Fibroblast of pulmonary artery (primary cell): ENCODE data around the gene RIMBP2.
"Not testable (repeated sequence)": the region's sequence is repeated elsewhere in the genome, so short reads cannot be mapped to it uniquely, and the experiment has no call there.

Source experiments
- DNase-seq: peaks from one replicate; pipeline ENCODE4 v3.0.0-alpha.2; 2010; ENCODE audit warnings: low read depth
- H3K4me3 ChIP-seq: replicated peaks from 2 replicates; pipeline ENCODE4 v1.5.1; 2011; ENCODE audit warnings: low read depth, mild to moderate bottlenecking, control low read depth, low read length, moderate library complexity
- TF ChIP-seq, protein P1 (sequence below): IDR thresholded peaks from 2 replicates; pipeline ENCODE4 v1.5.1; 2011; ENCODE audit warnings: mild to moderate bottlenecking, control low read depth, low read length, inconsistent platforms; ENCODE audit errors: missing control alignments

Gene RIMBP2

GRCh38 chr12:130761537-130762318 is 45.6 kb upstream of the RIMBP2 start:
- H3K4me3 ChIP-seq, result no peak overlapping the region
- TF ChIP-seq, protein P1, sequence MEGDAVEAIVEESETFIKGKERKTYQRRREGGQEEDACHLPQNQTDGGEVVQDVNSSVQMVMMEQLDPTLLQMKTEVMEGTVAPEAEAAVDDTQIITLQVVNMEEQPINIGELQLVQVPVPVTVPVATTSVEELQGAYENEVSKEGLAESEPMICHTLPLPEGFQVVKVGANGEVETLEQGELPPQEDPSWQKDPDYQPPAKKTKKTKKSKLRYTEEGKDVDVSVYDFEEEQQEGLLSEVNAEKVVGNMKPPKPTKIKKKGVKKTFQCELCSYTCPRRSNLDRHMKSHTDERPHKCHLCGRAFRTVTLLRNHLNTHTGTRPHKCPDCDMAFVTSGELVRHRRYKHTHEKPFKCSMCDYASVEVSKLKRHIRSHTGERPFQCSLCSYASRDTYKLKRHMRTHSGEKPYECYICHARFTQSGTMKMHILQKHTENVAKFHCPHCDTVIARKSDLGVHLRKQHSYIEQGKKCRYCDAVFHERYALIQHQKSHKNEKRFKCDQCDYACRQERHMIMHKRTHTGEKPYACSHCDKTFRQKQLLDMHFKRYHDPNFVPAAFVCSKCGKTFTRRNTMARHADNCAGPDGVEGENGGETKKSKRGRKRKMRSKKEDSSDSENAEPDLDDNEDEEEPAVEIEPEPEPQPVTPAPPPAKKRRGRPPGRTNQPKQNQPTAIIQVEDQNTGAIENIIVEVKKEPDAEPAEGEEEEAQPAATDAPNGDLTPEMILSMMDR, result peak; percentile 43
- peak; percentile 52 for DNase-seq

DNA sequence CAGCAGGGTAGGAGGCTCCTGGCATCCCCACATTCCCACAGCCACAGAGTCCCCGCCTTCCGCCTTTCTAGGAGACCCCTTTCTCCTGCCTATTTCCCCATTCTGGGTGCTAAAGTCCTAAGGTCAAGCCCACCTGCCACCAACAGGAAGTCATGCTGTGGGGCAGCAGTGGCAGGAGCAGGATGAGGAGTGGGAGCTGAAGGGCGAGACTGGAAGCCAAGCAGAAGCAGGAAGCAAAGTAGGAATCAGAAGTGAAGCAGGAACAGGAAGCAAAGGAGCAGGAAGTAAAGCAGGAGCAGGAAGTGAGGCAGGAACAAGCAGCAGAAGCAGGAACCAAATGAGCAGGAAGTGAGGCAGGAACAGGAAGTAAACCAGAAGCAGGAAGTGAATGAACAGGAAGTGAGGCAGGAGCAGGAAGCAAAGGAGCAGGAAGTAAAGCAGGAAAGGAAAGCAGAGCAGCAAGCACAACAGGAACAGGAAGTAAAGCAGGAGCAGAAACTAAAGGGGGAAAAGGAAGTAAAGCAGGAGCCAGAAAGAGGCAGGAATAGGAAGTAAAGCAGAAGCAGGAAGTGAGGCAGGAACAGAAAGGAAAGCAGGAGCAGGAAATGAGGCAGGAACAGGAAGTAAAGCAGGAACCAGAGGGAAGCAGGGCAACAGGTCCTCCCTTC is 38.3 kb upstream of the RIMBP2 start:
- no peak for DNase-seq
- no peak overlapping the region for H3K4me3 ChIP-seq
- TF ChIP-seq, protein P1, result no peak

GRCh38 chr12:130752692-130753230 is 36.7 kb upstream of the RIMBP2 start:
- TF ChIP-seq, protein P1, result no peak
- DNase-seq, result no peak
- no peak overlapping the region for H3K4me3 ChIP-seq

GRCh38 chr12:130752037-130752436 is 35.9 kb upstream of the RIMBP2 start:
- H3K4me3 ChIP-seq, DNase-seq: not testable (repeated sequence)

DNA sequence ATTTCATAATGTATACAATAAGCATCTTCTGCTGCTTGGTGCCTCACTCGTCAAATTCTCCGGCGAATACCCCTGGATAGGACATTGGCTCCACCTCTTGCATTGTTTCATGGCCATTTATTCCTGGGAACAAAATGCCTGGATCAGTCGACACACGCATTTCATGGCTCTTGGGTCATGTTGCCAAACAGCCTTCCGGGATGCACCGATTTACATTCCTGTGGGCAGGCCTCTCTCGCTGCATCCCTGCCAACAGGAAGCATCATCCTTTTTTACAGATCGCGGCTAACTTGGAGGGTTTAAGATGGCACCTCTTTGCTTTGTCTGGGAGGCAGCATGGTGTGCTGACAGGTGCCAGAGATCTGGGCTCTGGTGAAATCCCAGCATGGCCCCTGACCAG is 32.7 kb upstream of the RIMBP2 start:
- DNase-seq, result no peak
- no peak overlapping the region for H3K4me3 ChIP-seq
- TF ChIP-seq, protein P1, result no peak

- no peak overlapping the region for H3K4me3 ChIP-seq
- TF ChIP-seq, protein P1, result peak; percentile 84
- DNase-seq, result peak; percentile 73
Measured at GRCh38 chr12:130747867-130748740, 32.0 kb upstream of the RIMBP2 start.

DNA sequence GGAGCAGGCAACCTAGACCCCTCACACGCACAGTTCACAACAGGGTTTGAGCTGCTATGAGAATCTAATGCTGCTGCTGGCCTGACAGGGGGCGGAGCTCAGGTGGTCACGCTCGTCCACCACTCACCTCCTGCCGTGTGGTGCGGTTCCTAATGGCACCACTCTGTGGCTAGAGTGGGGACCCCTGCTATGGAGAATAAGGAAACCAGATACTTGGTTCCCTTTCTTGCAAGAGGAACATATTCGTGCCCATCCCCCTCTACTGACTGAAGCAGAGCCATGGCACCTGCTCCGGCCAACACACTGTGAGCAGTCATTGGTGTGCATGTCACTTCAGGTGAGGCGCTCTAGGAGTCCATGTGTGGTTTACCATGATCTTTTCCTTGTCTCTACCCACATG is 30.4 kb upstream of the RIMBP2 start:
- DNase-seq, result no peak
- H3K4me3 ChIP-seq, result no peak overlapping the region
- TF ChIP-seq, protein P1, result no peak
